Fibroblast of upper back skin (primary cell): Measurements from ENCODE around the gene BBX.

Source experiments
- DNase-seq: peaks from one replicate; pipeline ENCODE4 v3.0.0-alpha.2; 2013

Gene BBX

DNA sequence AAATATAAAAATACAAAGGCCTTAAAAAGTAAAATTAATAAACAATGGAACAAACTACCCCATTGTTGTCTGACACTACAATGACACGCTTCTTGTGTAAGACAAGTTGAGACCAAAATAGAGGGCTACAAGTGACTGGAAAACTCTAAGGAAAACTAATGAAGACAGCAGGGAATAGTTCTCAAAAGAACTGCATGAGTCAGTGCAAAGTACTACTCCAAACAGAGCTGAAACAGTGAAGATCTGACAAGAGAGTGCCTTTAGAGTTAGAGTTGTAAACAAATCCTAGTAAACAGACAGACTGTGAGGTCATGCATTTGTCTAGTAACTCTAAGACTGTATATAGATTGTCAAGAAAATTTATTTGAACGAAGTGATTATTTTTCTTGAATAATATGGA is 233.9 kb downstream of the BBX start:
- no peak for DNase-seq

DNA sequence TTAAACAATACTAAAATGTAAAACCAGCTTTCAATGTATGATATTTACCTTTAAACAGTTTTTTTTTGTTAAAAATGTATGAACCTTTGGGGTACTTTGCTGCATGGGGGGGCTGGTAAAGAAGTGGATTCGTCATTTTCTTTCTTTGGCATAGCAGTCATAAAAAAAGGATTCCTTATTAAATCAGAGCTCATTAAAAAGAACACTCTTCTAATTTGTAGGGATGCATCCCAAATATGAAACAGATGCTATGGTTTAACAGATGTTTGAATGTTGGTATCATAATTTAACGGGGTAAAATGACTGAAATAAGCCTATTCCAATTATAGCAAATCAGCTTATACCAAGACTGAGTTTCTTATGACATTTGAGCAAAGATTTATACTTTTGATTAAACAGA is 234.4 kb downstream of the BBX start:
- DNase-seq, result no peak

DNA sequence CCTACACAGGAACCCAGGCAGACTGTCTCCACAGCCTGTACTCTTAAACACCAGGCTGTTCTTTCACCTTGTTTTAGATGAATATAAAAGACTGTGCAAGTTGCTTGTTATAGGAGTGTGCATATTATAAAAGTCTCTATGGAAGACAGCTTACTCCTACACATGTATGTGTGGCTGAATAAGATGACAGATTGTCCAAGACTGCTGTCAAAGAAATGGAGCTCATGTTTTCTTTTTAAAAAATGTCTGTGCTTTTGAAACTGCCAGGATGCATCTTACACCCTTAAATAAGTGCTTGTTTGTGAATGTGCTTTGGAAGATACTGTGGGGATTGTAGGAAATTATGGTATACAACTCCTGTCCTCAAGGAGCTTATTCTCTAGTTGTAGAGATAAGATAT is 237.4 kb downstream of the BBX start:
- DNase-seq, result no peak

DNA sequence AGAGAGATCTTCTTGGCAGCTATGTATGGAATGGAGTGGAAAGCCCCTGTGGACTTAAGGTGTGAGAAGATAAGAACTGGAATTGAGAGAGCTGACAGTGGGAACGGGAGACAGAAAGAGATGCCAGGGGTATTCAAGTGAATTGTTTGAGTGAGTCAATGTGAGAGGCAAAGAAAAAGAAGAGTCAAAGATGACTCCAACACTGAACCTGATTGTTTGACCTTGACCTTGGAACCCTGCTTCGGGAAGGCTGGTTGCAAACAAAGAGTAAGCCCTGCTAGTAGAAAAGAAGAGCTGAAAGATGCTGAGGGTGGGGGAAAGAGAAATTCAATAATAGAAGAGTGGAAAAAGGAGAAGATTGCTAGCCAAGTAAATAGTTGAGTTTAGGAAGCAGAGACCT is 238.6 kb downstream of the BBX start:
- DNase-seq, result no peak

DNA sequence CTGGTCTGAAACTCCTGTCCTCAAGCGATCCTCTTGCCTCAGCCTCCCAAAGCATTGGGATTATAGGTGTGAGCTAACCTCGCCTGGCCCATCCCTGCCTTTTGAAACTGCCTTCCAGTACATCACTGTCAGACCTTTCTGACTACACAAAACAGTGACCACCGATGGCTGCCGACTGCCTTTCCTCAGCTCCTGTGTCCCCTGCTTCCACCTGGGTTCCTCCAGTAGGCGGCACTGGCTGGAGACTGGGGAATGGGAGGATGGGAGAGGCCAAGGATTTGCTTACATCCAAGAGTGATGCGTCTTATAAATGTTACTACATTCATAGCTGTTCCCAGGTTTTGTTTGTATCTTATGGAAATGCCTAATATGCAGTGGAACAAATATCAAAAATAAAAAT is 242.8 kb downstream of the BBX start:
- DNase-seq, result no peak

DNA sequence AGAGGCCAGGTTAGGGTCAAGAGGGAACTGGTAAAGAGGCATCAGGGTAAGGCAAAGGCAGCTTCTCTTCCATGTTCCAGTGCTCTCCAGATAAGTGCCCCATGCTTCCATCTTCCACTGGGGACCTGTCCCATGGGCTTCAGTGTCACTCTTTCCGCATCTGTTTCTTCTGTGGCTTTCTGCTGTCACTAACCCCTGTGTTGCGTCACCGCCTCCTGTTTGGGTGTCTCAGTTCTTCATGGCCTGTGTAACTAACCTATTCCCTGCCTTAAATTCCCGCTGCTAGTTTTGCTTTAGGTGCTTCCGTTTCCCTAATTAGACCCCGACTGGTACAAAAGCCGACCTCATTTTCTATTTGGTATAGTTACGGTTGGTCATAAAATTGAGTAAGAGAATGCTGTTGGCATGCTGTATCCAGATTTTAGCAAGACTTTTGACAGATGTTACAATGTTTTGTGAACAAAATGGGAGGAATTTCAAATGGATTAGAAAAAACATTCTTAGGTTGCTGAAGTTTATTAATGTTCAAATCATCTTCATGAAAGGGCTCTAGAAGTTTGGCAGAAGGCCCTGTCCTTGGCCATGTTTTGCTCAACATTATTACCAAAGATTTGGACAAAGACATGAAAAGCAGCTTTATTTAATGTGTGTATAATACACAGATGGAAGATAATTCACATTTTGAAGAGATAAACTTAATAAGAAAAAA is 245.3 kb downstream of the BBX start:
- peak; percentile 8 for DNase-seq

DNA sequence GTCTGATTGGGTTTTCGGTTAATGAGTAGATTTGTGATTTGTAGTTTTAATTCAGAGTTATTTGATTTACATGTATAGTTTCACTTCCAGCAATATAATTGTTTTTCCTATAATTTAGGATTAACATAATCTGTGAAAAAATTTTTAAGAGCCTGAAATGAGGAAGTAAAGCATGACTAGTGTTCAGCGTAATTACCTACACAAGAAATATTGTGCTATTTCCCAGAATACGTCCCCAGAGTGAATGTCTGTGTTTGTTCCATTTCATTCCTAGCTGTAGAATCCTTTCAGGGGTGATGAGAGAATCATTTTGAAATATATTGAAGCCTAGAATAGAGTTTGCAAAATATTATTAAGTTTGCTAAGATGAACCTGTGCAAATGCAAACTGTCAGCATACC is 247.1 kb downstream of the BBX start:
- DNase-seq, result no peak

DNA sequence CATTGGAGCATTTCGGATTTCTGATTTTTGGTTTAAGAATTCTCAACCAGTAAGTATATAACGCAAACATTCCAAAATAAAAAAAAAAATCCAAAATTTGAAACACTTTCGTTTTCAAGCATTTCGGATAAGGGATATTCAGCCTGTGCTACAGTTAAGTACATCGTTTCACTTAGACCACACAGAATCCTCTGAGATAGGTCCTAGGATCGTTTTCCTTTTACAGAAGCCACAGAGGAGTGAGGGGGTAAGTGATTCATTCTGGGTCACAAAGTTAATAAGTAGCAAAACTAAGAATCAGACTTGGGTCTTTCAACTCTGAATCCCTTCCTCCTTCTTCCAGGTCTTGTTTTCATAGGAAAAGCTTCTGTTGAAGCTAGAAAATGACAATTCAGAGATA is 249.3 kb downstream of the BBX start:
- DNase-seq, result no peak

DNA sequence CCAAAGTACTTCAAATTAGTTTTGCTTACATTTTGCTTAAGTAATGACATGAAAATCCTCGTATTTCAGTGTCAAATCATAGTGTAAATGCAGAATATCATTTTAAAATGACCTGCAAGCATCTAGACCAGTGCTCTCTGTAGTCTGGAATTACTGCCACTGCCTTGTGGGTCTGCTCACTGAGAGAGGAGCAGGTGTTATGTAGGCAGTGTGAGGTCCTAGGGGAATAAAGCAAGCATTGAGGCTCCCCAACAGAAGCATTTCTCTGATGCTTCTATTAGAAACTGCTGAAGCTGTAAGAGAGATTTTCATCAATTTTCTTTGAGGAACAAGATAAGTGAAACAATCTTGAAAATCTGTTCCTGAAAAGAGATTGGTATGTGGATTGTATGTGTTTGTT is 253.2 kb downstream of the BBX start:
- no peak for DNase-seq

DNA sequence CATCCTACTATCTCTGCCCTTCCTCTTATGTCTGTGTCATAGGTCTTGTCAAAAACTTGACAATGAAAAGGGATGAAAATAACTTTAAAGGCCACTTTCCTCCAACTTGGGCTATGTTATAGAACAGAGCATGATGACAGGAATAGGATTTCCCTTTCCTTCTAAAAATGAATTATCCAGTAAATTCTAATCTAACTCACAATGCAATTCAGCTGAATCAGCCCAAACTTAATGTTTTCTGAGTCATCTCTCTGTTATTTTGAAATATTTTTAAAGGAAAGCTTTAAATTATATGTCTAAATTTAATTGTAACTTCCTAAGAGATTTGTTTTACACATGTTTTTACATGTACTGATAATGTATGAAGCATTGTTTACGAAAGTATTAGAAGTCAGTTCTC is 258.5 kb downstream of the BBX start:
- no peak for DNase-seq

DNA sequence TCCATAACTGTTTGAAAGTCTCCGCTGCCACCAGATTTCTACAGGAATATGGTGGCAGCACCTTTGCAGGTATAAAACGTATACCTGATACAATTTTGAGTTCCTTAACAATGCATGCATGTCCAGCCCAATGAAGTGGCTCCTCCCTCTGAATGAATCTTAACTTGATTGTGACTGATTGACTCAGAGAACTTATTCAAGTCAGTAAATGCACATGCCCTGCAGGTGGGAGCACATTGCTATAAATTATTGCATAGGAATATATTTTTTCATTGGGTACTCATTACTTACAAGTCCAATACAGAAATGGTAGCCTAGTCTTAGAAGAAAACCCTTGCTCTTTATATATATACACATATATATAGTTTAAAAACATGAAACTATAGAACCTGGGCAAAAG is 259.3 kb downstream of the BBX start:
- no peak for DNase-seq

DNA sequence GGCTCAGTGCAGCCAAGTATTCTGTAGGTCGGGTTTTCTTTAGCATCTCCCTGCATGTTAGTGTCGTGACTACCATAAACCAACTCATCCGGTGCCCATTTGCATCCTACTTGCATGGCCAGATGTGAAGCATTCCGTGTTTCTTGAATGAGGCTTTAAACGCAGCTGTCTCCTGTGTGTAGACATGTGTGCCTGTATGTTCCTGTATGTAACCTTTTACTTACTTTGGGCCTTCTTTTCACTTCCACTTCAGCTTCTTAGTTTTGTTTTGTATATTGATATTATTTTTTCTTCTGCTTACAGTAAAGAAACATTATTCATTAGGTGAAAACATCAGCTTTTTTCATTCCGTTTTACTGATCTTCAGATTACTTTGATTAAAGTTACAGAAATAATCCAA is 267.9 kb downstream of the BBX start:
- no peak for DNase-seq

DNA sequence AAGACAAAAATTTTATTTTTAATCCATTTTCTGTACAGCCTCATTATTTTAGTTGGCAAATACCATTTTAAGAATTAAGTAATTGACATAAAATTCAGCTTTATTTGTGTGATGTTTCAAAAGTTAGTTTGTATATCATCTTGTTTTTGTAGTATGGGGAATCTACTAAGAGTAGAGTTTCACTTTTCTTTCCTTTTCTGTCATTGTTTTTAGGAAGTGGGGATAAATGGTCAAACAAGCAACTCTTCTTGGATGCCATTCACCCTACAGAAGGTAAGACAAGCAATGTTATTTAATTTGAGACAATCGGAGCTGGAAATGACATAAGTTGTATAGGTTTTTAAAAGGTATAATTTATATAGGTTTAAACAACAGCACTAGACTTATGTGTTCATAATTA is 268.3 kb downstream of the BBX start:
- DNase-seq, result no peak

DNA sequence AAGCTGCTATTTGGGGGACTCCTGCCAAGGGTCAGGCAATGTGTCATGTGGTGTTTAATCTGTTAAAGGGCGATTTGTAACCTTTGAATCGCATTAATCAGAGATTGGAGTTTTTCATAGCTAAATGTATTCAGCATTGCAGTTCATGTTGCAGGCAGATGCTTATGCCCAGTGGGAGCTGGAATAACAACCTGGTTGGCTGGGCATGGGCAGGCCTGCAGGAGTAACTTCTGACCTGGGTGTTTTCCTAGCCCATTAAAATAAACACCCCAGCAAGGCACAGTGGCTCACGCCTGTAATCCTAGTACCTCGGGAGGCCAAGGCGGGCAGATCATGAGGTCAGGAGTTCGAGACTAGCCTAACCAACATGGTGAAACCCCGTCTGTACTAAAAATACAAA is 268.7 kb downstream of the BBX start:
- DNase-seq, result no peak

DNA sequence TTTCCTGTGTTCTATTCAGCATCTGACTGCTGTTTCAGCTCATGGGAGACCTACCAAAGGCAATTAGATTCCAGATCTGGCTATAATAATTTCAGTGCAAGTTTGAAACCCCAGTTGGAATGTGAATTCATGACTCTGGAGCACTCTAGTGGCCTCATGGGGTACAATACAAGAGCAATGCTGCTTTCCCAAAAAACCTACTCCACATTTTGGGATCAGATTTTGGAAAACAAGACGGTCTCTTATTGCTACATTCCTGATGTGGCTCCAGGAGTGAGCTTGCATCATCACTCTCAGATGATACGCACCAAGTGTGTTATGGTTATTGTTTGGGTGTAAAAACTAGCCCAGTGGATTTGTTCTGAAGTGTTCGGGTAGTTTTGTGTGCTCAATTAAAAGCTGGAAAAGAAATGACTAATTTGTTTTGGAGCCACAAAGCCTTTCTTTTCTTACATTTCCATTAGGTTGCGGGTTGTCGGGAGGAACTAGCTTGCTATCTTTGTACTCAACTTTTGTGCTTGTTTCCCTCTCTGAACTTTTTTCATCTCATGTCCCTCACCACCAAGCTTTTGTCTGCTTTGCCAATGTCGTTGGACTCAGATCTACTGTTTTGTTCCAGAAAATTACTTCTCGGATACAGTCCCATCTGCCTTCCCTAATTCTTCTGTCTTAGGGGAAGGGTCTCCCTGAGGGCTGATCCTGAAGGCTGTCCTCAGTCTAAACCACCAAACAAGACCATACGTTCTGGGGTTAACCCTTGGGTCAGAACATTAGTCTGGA is 272.1 kb downstream of the BBX start:
- DNase-seq, result peak; percentile 17

DNA sequence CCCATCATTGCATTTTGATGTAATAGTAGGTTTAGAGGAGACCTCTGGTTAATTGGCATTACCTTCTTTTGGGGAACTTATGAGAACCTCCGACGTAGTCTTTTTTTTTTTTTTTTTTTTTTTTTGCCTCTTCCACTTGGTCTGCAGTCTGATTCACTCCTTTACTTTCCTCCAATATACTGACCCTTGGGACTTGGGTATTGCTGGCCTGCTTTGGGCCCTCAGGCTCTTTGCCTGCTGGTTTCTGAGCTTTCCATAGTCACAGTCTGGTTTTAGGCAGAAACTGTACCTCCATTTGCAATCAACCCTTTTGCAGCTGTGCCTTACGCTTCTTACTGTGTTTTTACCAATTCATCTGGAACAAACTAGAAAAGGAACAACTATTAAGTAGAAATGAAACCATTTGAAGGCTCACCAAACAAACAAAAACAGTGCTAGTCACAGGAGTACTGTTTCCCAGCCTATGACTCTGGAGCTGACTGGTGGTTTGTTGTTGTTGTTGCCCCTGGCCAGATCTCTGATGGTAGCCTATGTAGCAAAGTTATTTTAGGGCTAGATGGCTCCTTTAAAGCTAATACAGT is 272.8 kb downstream of the BBX start:
- no peak for DNase-seq

DNA sequence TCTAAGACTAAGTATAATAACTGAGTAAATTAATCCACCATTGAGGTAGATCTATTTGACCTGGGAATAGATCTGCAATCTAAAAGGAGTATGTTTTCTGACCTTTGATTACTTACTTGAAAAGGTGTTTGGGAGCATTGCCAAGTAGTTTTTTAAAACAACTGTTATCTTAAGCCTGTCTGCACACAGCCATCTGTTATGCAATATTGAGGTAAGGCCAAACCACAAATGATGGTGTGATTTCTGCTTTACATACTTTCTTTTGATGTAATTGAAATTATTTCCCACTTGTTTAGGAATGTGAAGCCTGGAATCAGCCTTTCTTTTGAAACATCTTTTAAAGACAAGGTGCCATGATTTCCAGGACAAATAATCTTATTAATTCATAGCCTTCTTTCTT is 274.0 kb downstream of the BBX start:
- DNase-seq, result peak; percentile 70

DNA sequence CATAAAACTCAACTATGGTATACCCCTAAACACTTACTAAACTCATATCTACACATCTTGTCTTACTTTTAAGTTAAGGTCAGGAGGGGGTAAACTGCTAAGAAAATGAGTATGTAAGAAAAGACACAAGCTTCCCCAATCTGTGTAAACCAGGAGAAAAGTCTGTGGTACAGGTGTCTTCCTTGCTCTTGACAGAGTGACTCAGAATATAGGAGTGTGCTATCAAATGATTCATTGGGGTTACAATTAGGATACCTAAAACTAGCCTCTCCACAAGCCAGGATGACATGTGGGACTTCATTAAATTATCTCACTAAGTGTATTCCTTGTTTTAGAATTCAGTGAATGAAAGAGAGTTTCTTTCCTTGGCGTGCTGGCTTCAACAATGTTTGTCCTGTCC is 274.8 kb downstream of the BBX start:
- DNase-seq, result no peak

DNA sequence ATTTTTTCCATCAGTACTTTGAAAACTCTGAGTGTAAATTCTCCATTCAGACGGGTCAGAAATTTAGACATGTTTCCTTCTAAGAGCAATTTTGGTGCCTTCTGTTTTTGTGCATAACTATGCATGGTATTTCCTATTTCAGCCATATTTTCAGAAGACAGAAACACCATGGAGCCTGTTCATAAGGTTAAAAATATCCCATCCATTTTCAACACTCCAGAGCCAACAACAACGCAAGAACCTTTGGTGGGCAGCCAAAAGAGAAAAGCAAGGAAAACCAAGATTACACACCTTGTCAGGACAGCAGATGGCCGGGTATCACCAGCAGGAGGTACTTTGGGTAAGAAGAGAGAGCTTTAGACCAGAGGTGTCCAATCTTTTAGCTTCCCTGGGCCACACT is 275.6 kb downstream of the BBX start:
- DNase-seq, result peak; percentile 74

DNA sequence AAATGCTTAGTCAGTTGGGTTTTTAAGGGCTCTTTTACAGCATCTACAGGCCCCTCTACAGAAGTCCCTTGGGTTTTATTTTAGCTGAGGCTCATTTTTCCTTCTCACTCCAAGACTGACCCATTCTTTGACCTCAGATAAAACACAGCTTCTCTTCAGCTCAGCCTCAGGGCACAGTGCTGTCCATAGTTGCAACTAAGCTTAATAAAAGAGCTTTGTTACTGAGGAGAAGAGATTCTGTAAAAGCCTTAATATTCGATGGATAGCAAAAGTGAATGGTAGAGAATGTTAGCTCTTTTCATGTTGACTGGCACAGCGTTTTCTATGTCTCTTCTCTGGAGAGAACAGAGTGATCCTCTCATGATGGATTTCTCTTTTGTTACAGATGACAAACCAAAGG is 277.9 kb downstream of the BBX start:
- DNase-seq, result no peak

DNA sequence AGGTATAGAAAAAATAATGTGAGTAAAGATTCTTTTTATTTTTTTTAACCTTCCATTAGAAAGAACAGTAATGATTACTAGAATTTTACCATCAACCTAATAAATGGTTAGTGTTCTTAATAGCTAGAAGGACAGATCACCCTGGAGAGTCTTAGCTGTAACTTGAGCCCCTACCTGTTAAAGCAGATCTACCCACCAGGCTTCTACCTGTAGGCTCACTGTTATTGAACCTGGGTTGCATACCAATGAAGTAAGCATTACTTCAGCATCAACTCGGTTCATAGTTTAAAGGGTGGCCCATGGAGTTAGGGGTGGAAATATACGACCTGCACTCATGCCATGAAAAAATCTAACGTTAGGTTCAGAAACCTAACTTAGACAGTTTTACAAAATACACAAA is 280.4 kb downstream of the BBX start:
- DNase-seq, result no peak

DNA sequence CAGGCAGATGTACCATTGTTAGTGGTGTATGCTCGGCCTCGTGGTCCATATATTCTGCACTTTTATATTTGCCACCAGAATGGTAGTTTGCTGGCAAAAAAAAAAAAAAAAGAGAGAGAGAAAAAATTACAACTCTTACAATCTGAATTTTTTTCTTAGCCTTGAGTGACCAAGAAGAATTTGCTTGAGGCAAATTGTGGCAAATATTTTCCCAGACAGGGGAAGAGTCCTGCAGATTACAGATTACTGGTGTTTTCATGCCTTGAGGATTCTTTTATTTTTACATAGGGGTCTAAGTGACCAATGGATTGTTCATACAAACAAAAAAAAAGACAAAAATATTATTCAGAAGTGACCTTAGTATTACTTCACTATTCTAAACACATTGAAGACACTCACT is 283.3 kb downstream of the BBX start:
- no peak for DNase-seq

DNA sequence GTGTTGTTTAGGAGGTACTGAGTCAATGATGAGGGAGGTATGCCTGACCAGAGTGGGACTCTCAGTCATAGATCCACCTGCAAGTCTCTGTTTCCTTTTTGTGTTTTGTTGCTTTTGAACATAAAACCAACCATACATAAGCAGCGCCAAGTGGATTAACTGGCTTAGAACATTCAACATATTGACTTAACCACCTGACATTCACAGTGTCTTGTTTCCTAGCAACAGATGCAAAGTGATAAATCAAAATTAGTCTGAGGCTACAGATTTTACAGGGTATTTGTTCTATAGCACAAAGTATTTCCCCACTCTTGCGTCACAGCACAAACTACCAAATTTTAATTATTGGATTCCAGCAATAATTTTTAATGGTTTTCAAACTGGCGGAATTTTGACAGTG is 283.8 kb downstream of the BBX start:
- DNase-seq, result no peak
